K562 (cell line): Measurements from ENCODE around the gene PUSL1. TPM values are rescaled to one million over a fixed set of nuclear protein-coding genes. Genes with fewer than 3 reads are reported as not detected.

ENCODE experiments used
- ATF1 ChIP-seq, 2 experiments: fragments of 450-650 bp in 1 of 2; IDR thresholded peaks; 2 replicates each; pipeline ENCODE4 v1.6.1; 2016; ENCODE audit warnings: missing compliant biosample characterization in 1 of 2, missing genetic modification characterization in 1 of 2
- DPF2 ChIP-seq: fragments of 450-650 bp; IDR thresholded peaks from 2 replicates; pipeline ENCODE4 v1.6.1; 2016
- HDAC1 ChIP-seq, 2 experiments: fragments of 450-650 bp; IDR thresholded peaks; 2 replicates each; pipeline ENCODE4 v1.6.1; 2016 to 2017; ENCODE audit warnings: inconsistent platforms in 1 of 2, mild to moderate bottlenecking in 1 of 2, moderate library complexity in 1 of 2
- HNRNPLL ChIP-seq: fragments of 200-400 bp; formaldehyde crosslinking; IDR thresholded peaks from 2 replicates; pipeline ENCODE4 v1.6.1; 2017; ENCODE audit warnings: low read length, low read depth, mild to moderate bottlenecking; ENCODE audit not compliant: poor library complexity, severe bottlenecking
- MYBL2 ChIP-seq, 2 experiments: fragments of 450-650 bp in 1 of 2; sonication (generic) in 1 of 2; formaldehyde crosslinking in 1 of 2; IDR thresholded peaks; 2 replicates each; pipeline versions ENCODE4 v1.6.1 to v1.8.1; 2017 to 2022; ENCODE audit warnings: borderline replicate concordance in 1 of 2, inconsistent platforms in 1 of 2, low read depth in 1 of 2, mild to moderate bottlenecking in 1 of 2, missing genetic modification reagents in 1 of 2, moderate library complexity in 1 of 2
- NFRKB ChIP-seq: fragments of 450-650 bp; IDR thresholded peaks from 2 replicates; pipeline ENCODE4 v1.6.1; 2016; ENCODE audit warnings: low read depth
- POLR2AphosphoS5 ChIP-seq: IDR thresholded peaks from 2 replicates; pipeline ENCODE4 v1.6.1; 2011; ENCODE audit warnings: mild to moderate bottlenecking, low read depth, low read length, moderate library complexity; ENCODE audit not compliant: control insufficient read depth, insufficient read depth
- PRPF4 ChIP-seq: fragments of 200-400 bp; formaldehyde crosslinking; IDR thresholded peaks from one replicate; pipeline ENCODE4 v1.6.1; 2017; ENCODE audit warnings: low read length, low read depth, mild to moderate bottlenecking; ENCODE audit not compliant: insufficient read depth, poor library complexity, severe bottlenecking
- RAD51 ChIP-seq: fragments of 450-650 bp; IDR thresholded peaks from 2 replicates; pipeline ENCODE4 v1.7.1; 2016; ENCODE audit warnings: low read depth, mild to moderate bottlenecking, borderline replicate concordance
- RBM17 ChIP-seq: fragments of 200-400 bp; formaldehyde crosslinking; IDR thresholded peaks from 2 replicates; pipeline ENCODE4 v1.6.1; 2017; ENCODE audit warnings: low read depth, mild to moderate bottlenecking, low read length, borderline replicate concordance
- RBM34 ChIP-seq: fragments of 200-400 bp; formaldehyde crosslinking; IDR thresholded peaks from 2 replicates; pipeline ENCODE4 v1.6.1; 2018; ENCODE audit warnings: low read length, borderline replicate concordance; ENCODE audit not compliant: insufficient read depth
- SIN3A ChIP-seq, 2 experiments: fragments of 150-350 bp in 1 of 2; IDR thresholded peaks; 2 replicates each; pipeline ENCODE4 v1.6.1; 2011 to 2016; ENCODE audit warnings: borderline replicate concordance in 2 of 2, low read depth in 2 of 2, low read length in 2 of 2, mild to moderate bottlenecking in 2 of 2, moderate library complexity in 2 of 2; ENCODE audit not compliant: control insufficient read depth in 1 of 2
- SUPT5H ChIP-seq: fragments of 450-650 bp; IDR thresholded peaks from 2 replicates; pipeline ENCODE4 v1.6.1; 2016
- TGIF2 ChIP-seq: sonication (generic); formaldehyde crosslinking; IDR thresholded peaks from 2 replicates; pipeline ENCODE4 v1.8.1; 2022; ENCODE audit warnings: mild to moderate bottlenecking, missing genetic modification reagents, moderate library complexity
- ZBTB17 ChIP-seq: fragments of 450-650 bp; formaldehyde crosslinking; IDR thresholded peaks from 2 replicates; pipeline ENCODE4 v1.4.0; 2020; ENCODE audit warnings: mild to moderate bottlenecking
- ZKSCAN3 ChIP-seq: fragments of 250-450 bp; sonication (Bioruptor Pico); IDR thresholded peaks from 2 replicates; pipeline ENCODE4 v1.4.0; 2020
- ZZZ3 ChIP-seq: fragments of 450-650 bp; IDR thresholded peaks from 2 replicates; pipeline ENCODE4 v1.6.1; 2016; ENCODE audit warnings: antibody characterized with exemption, mild to moderate bottlenecking, moderate library complexity
- polyA plus RNA-seq, 8 experiments: library from polyadenylated mRNA; depleted of rRNA in 4 of 8; stranded (reverse) in 5 of 8; unstranded in 3 of 8; fragments of >200 nt; fragmentation: Nextera tagmentation in 2 of 8; fragmentation: Illumina TruSeq in 1 of 8; extraction: Ambion mirVana in 2 of 8; extraction: Trizol in 1 of 8; gene quantifications; 2 replicates each; pipeline versions ENCODE4 v1.2.1 to v1.2.3, GENCODE V29; 2011 to 2014; ENCODE audit warnings: inconsistent platforms in 1 of 8, missing spikeins in 1 of 8
- total RNA-seq, 7 experiments: library from RNA; depleted of rRNA in 6 of 7; stranded (reverse); fragments of >200 nt in 6 of 7; fragmentation: Illumina TruSeq in 2 of 7; extraction: Trizol in 2 of 7; gene quantifications; 2 replicates each; pipeline versions ENCODE4 v1.2.1 to v1.2.3, GENCODE V29; 2011 to 2021; ENCODE audit warnings: low replicate concordance in 1 of 7
- TF ChIP-seq, protein P1 (sequence below), 3 experiments: fragments of 200-800 bp in 1 of 3; fragments of 250-450 bp in 1 of 3; fragments of 450-650 bp in 1 of 3; sonication (Bioruptor Pico) in 1 of 3; sonication (Bioruptor generic) in 1 of 3; formaldehyde crosslinking in 1 of 3; IDR thresholded peaks; 2 replicates each; pipeline versions ENCODE4 v1.6.1 to v1.8.0; 2016 to 2022; ENCODE audit warnings: mild to moderate bottlenecking in 2 of 3, missing genetic modification characterization in 2 of 3, missing compliant biosample characterization in 1 of 3, moderate library complexity in 1 of 3
- TF ChIP-seq, protein P2 (sequence below): fragments of 450-650 bp; formaldehyde crosslinking; IDR thresholded peaks from 2 replicates; pipeline ENCODE4 v1.4.0; 2020; ENCODE audit warnings: mild to moderate bottlenecking, moderate library complexity

The PUSL1 gene
- total and polyA plus RNA-seq, 9 of the 15 experiments (the other 6 are each of a cell fraction or from before 2014, with no cell fraction given): 0.62 to 86.9 (median 13.6) TPM

DNA sequence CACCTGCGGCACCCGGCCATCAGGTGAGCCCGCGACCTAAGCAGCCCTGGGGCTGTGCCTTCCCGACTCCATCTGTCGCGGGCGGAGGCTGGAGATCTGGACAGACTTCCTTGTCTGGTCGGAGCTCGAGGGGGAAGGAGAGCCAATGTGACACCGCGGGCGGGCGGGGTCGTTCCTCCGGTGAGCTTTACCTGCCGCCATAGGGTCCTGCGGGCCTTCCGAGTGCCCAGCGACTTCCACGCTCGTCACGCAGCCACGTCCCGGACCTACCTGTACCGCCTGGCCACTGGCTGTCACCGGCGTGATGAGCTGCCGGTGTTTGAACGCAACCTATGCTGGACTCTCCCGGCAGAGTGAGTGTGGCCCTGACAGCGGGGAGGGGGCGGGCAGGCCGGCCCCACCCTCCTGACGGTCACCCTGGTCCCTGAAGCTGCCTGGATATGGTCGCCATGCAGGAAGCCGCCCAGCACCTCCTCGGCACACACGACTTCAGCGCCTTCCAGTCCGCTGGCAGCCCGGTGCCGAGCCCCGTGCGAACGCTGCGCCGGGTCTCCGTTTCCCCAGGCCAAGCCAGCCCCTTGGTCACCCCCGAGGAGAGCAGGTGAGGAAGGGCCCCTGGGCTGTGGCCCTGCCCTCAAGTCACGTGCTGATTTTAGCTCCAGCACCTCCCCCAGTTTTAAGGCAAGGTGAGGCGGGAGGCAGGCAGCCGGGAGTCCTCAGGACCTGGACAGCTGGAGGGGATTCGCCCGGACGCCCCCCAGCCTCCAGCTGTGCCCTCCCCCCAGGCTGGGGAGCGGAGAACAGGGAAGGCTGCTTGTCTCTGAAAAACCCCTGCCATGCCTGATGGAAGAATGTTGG lies 1.1 kb downstream of the PUSL1 start (continued):
- TF ChIP-seq, protein P1, sequence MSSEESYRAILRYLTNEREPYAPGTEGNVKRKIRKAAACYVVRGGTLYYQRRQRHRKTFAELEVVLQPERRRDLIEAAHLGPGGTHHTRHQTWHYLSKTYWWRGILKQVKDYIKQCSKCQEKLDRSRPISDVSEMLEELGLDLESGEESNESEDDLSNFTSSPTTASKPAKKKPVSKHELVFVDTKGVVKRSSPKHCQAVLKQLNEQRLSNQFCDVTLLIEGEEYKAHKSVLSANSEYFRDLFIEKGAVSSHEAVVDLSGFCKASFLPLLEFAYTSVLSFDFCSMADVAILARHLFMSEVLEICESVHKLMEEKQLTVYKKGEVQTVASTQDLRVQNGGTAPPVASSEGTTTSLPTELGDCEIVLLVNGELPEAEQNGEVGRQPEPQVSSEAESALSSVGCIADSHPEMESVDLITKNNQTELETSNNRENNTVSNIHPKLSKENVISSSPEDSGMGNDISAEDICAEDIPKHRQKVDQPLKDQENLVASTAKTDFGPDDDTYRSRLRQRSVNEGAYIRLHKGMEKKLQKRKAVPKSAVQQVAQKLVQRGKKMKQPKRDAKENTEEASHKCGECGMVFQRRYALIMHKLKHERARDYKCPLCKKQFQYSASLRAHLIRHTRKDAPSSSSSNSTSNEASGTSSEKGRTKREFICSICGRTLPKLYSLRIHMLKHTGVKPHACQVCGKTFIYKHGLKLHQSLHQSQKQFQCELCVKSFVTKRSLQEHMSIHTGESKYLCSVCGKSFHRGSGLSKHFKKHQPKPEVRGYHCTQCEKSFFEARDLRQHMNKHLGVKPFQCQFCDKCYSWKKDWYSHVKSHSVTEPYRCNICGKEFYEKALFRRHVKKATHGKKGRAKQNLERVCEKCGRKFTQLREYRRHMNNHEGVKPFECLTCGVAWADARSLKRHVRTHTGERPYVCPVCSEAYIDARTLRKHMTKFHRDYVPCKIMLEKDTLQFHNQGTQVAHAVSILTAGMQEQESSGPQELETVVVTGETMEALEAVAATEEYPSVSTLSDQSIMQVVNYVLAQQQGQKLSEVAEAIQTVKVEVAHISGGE (CRISPR knock-in tag; IDR thresholded peaks at IDR 0.05): peak in 2 of 3 experiments; percentile 50 to 84; a peak in 3 of 6 replicates
- TF ChIP-seq SUPT5H (peak; percentile 53), ZBTB17 (CRISPR knock-in tag) (no peak), RBM34 (no peak), DPF2 (0 out of 2 replicates have a peak, but pooled peaks have one; percentile 9), SIN3A (IDR thresholded peaks at IDR 0.05; ENCODE audit: borderline replicate concordance in 2 of 2, control insufficient read depth in 1 of 2, low read depth in 2 of 2, low read length in 2 of 2) (peak in 1 of 2 experiments; percentile 53; a peak in 2 of 4 replicates), HDAC1 (IDR thresholded peaks at IDR 0.05) (no peak; a peak in 2 of 4 replicates), PRPF4 (peak; percentile 29), ZZZ3 (no peak), HNRNPLL (no peak), RAD51 (peak; percentile 73; the same call in 1 of the 2 replicates), MYBL2 (IDR thresholded peaks at IDR 0.05; ENCODE audit: low read depth) (no peak), MYBL2 (CRISPR knock-in tag; IDR thresholded peaks at IDR 0.05; ENCODE audit: borderline replicate concordance) (0 out of 2 replicates have a peak, but pooled peaks have one; percentile 18), ATF1 (CRISPR knock-in tag; IDR thresholded peaks at IDR 0.05) (no peak), ATF1 (tag; IDR thresholded peaks at IDR 0.05) (no peak), ZKSCAN3 (CRISPR knock-in tag) (no peak), NFRKB (no peak), POLR2AphosphoS5 (0 out of 2 replicates have a peak, but pooled peaks have one; percentile 4), TGIF2 (0 out of 2 replicates have a peak, but pooled peaks have one; percentile 33), RBM17 (no peak)
- TF ChIP-seq, protein P2, sequence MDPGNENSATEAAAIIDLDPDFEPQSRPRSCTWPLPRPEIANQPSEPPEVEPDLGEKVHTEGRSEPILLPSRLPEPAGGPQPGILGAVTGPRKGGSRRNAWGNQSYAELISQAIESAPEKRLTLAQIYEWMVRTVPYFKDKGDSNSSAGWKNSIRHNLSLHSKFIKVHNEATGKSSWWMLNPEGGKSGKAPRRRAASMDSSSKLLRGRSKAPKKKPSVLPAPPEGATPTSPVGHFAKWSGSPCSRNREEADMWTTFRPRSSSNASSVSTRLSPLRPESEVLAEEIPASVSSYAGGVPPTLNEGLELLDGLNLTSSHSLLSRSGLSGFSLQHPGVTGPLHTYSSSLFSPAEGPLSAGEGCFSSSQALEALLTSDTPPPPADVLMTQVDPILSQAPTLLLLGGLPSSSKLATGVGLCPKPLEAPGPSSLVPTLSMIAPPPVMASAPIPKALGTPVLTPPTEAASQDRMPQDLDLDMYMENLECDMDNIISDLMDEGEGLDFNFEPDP: no peak
